HL-60/S4 treated with retinoic acid at 250 ng/mL for 4 days and 3 days (cell line): ENCODE measurements around the gene CYB561D2.
"Not testable (repeated sequence)": the region's sequence is repeated elsewhere in the genome, so short reads cannot be mapped to it uniquely, and the experiment has no call there.

ENCODE experiments used
- in situ Hi-C: fragments of 300-500 bp; cut with MboI; formaldehyde crosslinking; loops from 2 replicates; pipeline ENCODE4 v1.7.0; 2022; ENCODE audit warnings: low sequenced_read_pairs

The CYB561D2 gene

DNA sequence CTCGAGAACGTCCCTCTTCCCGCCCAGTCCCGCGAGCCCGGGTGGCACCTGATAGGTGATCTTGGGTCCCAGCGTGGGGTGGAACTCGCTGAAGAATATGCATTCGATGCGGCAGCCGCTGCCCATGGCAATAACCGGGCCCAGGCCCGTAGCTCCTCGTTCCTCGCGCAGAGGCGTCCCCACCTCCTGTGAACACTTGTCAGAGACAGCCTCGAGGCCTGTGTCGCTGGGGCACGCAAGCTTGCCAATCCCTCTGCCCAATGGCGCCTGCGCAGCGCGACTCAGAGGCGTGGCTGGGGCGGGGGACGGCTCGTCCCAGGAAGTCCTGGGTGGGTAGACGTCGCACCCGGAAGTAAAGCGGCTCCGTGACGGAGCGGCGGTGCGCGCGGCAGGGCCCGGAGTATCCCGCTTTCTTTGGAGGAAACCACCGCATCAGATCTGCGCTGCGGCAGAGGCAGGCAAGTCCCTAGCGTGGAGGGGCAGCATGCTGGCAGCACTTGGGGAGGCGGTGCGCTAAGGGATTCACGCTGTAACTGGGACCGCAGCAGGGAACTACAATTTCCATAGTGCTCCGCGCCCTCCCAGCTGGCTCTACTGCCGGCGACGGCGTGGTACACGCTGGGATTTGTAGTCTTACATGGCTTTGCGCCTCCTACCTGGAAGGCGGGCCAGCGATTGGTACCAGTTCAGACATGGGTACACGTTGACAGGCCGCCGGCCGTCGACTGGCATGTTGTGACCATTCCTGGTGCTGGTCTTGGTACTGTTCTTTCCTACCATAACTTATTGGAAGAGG is at the start of gene CYB561D2, which contains the start of gene NPRL2:
CYB561D2 (plus strand) TSS at position 336 of the 796 bp plus-strand sequence. CDS start 572 bp downstream, outside the sequence.
NPRL2 (minus strand) TSS at position 249 of the 796 bp plus-strand sequence; CDS start at position 126, 123 bp downstream.
- in situ Hi-C loops, result loop anchor here (25.0 kb wide), 1 partner anchor 187 kb away; no protein-coding TSS in a partner anchor

- in situ Hi-C loops, result no loop called here
These were observed 48.3 kb upstream of the CYB561D2 start for GRCh38 chr3:50302095-50303012.

GRCh38 chr3:50303013-50303815 is 47.4 kb upstream of the CYB561D2 start, which contains the start of gene HYAL1:
TSS of gene HYAL1 (minus strand) at chr3:50303574. CDS start at chr3:50302956, 618 bp downstream.
- in situ Hi-C loops, result no loop called here

DNA sequence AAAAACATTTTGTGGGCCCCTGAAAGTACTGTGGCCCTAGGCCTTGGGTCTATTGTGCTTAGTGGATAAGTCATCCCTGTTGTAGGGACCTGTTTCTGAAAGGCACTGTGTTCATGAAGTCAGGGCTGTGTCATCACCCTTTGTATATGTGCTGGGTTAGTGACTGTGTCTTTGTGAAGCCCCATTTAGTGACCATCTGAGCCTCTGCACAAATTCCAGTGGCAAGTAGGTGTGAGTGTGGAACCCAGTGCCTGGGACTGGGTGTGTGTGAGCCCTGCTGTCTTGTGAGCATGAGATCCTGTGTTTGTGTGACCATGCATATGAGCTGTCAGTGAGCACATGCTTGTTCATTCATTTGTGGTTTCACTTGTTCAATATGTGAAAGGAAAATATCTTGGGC is 46.1 kb upstream of the CYB561D2 start:
- in situ Hi-C loops, result no loop called here

DNA sequence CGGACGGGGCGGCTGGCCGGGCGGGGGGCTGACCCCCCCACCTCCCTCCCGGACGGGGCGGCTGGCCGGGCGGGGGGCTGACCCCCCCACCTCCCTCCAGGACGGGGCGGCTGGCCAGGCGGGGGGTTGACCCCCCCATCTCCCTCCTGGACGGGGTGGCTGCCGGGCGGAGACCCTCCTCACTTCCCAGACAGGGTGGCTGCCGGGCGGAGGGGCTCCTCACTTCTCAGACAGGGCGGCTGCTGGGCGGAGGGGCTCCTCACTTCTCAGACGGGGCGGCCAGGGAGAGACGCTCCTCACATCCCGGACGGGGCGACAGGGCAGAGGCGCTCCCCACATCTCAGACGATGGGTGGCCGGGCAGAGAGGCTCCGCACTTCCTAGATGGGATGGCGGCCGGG is 38.6 kb upstream of the CYB561D2 start:
- in situ Hi-C loops, result not testable (repeated sequence)

DNA sequence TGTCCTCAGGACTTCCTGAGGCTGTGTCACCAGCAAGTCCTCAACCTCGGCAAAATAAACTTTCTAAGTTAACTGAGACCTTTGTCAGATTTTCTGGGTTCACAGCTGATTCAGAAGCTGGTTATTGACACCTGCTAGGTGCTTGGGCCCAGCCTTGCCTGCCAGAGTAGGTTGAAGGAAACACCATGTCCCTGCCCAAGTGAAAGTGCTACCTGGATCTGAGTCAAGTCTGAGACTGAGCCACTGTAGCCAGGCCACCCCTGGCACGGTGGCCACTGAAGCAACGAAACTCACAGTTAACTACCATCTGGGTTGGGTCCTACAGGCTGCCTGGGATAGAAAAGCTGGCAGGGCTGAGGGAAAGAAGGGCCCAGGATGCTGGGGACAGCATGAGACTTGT is 36.3 kb upstream of the CYB561D2 start:
- in situ Hi-C loops, result no loop called here

DNA sequence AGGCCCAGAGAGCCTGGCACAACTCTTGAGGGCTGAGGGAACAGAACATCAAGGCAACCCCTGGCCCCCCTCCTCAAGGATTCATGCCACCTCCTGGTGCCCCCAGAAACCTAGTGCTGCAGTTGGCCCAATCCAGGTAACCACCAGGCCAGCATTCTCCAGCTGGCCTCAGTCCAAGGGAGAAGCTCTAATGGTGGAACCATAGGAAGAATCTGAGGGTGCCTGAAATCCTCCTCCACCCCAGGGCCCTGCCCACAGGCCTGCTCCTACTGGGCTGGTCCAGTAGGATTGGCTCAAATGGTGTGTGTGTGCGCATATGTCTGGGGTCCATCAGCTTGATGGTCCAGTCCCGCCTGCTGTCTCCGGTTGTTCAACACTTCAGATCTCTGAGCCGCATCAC is 35.8 kb upstream of the CYB561D2 start:
- in situ Hi-C loops, result no loop called here

DNA sequence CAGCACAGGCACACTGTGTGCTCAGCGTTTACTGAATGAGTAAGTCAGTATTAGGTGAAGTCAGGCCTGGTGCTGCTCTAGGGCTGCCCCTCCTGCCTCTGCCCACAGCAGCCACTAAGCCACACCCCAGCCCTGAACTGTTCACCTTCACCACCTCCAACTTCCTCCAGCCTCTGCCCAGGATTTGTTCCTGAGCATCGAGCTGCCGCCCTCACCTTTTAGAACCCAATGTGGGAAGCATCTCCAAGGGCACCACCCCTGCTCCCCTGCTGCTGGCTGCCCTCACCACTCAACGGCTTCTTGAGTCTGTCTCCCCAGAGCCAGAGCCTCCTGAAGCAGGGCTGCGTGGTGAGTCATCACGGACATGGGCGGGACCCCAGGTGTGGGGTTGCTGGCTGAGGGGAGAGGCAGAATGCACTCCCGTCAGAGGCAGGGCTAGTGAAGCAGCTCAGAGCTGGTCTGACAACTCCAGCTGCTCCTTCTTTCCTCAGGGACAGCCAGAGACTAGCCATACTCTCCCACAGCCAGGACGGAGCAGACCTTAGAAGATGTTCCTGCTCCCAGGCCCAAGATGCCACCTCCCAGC is 33.9 kb upstream of the CYB561D2 start:
- in situ Hi-C loops, result no loop called here

DNA sequence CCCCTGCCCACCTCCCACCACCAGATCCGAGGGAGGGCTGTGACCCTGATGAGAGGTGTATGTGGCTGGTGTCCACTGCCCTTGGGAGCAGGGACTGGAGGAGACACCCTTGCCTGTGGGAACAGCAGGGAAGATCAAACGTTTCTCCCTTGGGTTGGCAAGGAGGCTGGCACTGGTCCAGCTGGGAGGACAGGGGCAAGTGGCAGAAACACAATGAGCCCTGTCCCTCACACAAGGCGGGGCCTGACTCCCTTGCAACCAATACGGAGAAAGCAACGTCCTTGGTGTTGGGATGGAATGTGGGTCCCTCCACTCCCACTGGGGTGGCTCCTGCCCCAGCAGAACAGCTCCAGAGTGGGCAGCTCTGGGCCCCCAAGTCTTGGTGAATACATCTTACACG is 33.4 kb upstream of the CYB561D2 start:
- in situ Hi-C loops, result no loop called here

DNA sequence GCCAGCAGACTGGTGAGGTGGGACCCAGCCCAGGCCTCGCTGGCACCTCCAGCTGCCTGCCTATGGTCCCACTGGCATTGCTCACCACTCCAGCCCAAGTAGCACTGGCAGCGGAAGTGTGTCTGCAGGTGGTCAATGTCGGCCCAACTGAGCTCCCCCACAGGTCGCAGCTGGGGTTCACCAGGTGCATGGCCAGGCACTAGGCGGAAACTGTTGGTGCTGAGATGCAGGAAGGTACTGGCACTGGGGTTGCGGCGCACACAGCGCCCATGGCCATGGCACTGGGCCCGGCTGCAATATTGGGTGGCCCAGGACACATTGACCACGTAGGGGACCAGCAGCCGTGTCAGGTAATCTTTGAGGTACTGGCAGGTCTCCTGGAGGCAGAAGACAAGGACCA is 32.5 kb upstream of the CYB561D2 start:
- in situ Hi-C loops, result no loop called here

GRCh38 chr3:50318615-50319014 is 32.0 kb upstream of the CYB561D2 start:
- in situ Hi-C loops, result no loop called here

GRCh38 chr3:50319181-50319893 is 31.3 kb upstream of the CYB561D2 start:
- in situ Hi-C loops, result no loop called here

GRCh38 chr3:50319894-50320625 is 30.6 kb upstream of the CYB561D2 start:
- in situ Hi-C loops, result no loop called here

DNA sequence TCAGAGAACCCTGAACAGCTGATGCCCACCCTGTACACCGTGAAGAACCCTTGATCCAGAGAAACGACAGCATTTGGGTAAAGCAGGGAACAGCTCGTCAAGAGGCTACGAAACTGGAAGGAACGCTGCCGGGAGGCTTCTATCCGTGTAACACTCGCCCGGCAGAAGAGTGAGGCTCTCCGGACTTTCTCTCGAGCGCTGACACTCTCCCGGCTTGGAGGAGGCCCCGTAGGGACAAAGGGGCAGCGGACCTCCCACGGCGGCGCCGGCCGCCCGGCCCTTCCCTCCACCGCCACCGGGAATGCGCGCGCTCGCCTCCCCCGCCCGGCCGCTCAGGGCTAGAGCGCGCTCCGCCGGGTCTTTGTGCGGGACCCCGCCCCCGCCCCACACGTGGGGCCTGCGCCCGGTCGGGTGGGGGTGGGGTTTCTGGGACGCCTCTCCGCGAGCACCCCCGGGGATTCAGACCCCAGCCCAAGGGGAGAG is 29.8 kb upstream of the CYB561D2 start:
- in situ Hi-C loops, result no loop called here

DNA sequence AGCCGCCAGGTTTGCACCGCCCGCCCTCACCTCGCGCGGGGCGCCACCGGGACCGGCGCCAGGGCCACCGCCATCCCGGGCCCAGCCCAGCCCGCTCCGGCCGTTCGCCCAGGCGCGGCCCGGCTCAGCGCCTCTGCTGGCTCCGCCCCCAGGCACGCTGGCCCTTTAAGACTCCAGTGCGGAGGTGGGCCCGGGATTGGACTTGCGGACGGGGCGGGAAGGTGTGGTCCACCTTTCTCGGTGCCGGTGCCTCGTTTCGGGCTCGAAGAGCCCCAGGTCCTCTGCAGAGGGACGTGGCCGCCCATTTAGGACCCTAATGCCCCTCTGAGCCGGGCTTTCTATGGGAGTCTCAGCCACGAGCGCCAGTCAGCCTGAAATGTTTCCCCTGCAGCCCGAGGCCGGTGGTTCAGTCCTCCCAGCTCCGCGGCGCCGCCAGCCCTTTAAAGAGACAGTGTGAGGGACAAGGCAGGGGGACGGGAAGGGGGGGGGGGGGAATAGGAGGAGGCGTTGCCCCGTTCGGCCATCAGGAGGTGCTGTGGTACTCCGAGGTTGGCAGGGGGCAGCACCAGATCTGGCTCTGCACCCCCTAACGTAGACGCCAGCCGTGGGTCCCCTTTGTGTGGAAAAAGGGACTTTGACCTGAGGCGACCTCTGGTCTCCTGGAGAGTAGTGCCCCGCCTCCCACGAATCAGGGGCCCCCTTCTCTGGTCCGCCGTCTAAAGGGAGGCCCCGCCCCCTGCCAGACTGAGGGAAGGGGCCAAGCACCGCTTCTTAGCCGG is 29.1 kb upstream of the CYB561D2 start:
- in situ Hi-C loops, result no loop called here

- in situ Hi-C loops, result no loop called here
These were observed 28.6 kb upstream of the CYB561D2 start for GRCh38 chr3:50322115-50322385.

- in situ Hi-C loops, result no loop called here
These were observed 28.1 kb upstream of the CYB561D2 start, which contains the start of gene HYAL2 for GRCh38 chr3:50322386-50323091. TSS of gene HYAL2 (minus strand) at chr3:50322745. CDS start at chr3:50320489, 2,256 bp downstream.
